ENCODE data around the gene SEPTIN1. TPM values are rescaled to one million over a fixed set of nuclear protein-coding genes. Genes with fewer than 3 reads are reported as not detected.

Gene SEPTIN1
- total and polyA plus RNA-seq, 12 donors, result 0.11 to 19.8 (median 2.8) TPM; not detected in 1

DNA sequence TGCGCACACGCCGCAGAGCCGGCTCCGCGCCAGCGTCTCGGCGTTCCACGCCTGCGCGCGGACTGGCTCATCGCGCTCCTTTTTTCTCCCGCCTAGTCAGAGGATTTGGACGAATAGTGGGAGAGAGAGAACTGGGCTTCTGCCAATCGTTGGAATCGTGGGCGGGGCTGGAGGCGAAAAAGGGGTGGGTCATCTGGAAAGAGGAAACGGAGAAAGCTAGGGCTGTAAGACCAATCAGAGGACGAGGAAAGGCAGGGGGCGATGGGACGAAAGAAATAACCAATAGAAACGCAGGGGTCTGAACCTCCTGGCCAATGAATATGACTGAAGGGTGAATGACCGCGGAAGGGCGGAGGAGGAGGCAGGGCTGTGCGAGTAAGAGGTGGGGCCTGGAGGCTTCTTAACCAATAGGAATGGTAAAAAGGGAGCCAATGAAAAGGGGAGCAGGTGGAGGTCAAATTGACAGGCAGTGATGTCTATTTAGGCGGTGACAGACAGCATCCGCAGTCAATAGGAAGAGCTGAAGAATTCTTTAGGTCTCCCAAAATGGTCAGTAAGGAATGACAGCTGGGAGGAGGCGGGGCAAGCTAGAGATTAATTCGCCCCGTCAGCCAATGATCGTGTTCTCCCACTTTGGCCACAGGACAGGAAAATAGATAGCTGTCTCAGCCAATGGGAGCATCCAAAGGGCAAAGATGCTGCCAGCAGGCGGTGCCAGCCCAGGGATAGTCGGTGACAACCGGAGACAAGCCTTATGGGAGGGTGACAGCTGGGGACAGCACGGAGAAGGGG, 11.7 kb downstream of the SEPTIN1 start, which contains the start of gene TBC1D10B:
TSS of gene TBC1D10B (minus strand) at position 39 of the 792 bp plus-strand sequence. CDS start 311 bp downstream, outside the sequence.
- intact Hi-C loops (cut with DNase I), result no loop called here

DNA sequence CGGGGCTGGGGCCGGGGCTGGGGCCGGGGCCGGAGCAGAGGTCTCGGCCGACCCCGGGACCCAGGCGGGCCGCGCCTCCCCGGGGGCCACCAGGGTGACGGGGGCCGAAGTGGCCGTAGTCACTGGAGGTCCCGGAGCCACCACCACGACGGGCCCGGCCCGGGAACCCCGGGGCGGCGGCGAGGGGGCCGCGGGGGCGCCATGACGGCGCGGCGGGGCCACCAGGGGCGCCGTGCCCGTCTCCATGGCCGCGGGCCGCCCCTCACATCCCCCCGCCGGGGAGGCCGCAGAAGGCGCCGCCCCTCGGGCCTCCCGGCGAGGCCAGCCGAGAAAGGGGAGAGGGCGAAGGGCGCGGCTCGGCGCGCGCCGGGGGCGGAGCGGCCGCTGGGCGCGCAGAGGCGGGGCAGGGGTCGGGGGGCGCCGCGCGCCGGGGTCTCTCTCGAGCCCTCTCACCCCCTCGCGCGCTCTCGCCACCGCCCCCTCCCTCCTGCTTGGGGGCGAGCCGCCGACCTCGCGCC, 12.4 kb downstream of the SEPTIN1 start:
- intact Hi-C loops (cut with DNase I), result no loop called here
- no peaks in the 10 kb centered on the region for H3K27me3 ChIP-seq
- no peak for DNase-seq
- H3K4me3 ChIP-seq, result peak overlapping the region in 3 of 4 donors; percentile 38 to 98 (median 86)
- TF ChIP-seq, protein P1, sequence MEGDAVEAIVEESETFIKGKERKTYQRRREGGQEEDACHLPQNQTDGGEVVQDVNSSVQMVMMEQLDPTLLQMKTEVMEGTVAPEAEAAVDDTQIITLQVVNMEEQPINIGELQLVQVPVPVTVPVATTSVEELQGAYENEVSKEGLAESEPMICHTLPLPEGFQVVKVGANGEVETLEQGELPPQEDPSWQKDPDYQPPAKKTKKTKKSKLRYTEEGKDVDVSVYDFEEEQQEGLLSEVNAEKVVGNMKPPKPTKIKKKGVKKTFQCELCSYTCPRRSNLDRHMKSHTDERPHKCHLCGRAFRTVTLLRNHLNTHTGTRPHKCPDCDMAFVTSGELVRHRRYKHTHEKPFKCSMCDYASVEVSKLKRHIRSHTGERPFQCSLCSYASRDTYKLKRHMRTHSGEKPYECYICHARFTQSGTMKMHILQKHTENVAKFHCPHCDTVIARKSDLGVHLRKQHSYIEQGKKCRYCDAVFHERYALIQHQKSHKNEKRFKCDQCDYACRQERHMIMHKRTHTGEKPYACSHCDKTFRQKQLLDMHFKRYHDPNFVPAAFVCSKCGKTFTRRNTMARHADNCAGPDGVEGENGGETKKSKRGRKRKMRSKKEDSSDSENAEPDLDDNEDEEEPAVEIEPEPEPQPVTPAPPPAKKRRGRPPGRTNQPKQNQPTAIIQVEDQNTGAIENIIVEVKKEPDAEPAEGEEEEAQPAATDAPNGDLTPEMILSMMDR (IDR thresholded peaks at IDR 0.05), result peak in 1 of 6 experiments; percentile 17
- TF ChIP-seq POLR2A (IDR thresholded peaks at IDR 0.05), result no peak
- H3K4me1 ChIP-seq (replicated peaks in 1 of 2), result peaks cover 23 to 39% of the 10 kb centered on the region in 2 donors
- WGBS, 4 donors, result 0 to 1% (median 0%) methylated on average over 6 to 76 of the region's 76 CpGs; no CpG with 5 or more reads in 1 of the 4 donors
- H3K27ac ChIP-seq, result peak overlapping the region in 4 of 5 donors; percentile 44 to 98 (median 74)
- no peaks in the 10 kb centered on the region for H3K9me3 ChIP-seq (replicated peaks in 1 of 3)
- peaks cover 0 to 15% of the 10 kb centered on the region in 2 donors for H3K36me3 ChIP-seq (replicated peaks in 1 of 2)

More for the DNA sequence above, 11.7 kb downstream of the SEPTIN1 start, which contains the start of gene TBC1D10B:
- peak within 1 kb of the TSS; percentile 7 to 98 (median 67) for H3K27ac ChIP-seq
- peaks cover 0 to 9% of the 10 kb centered on the region in 2 donors for H3K36me3 ChIP-seq (replicated peaks in 1 of 2)
- WGBS, 4 donors, result 0 to 2% (median 0%) methylated on average over 20 to 40 of the region's 40 CpGs
- peak; percentile 99 to 100 (median 99) for DNase-seq
- peaks cover 23 to 38% of the 10 kb centered on the region in 2 donors for H3K4me1 ChIP-seq (replicated peaks in 1 of 2)
- peak; percentile 49 to 74 for TF ChIP-seq POLR2A (IDR thresholded peaks at IDR 0.05)
- TF ChIP-seq, protein P1 (IDR thresholded peaks at IDR 0.05), result peak in 4 of 6 experiments; percentile 20 to 40 (median 30)
- H3K27me3 ChIP-seq, result no peaks in the 10 kb centered on the region
- H3K9me3 ChIP-seq (replicated peaks in 1 of 3), result no peaks in the 10 kb centered on the region
- H3K4me3 ChIP-seq, result peak within 1 kb of the TSS; percentile 38 to 98 (median 76)

DNA sequence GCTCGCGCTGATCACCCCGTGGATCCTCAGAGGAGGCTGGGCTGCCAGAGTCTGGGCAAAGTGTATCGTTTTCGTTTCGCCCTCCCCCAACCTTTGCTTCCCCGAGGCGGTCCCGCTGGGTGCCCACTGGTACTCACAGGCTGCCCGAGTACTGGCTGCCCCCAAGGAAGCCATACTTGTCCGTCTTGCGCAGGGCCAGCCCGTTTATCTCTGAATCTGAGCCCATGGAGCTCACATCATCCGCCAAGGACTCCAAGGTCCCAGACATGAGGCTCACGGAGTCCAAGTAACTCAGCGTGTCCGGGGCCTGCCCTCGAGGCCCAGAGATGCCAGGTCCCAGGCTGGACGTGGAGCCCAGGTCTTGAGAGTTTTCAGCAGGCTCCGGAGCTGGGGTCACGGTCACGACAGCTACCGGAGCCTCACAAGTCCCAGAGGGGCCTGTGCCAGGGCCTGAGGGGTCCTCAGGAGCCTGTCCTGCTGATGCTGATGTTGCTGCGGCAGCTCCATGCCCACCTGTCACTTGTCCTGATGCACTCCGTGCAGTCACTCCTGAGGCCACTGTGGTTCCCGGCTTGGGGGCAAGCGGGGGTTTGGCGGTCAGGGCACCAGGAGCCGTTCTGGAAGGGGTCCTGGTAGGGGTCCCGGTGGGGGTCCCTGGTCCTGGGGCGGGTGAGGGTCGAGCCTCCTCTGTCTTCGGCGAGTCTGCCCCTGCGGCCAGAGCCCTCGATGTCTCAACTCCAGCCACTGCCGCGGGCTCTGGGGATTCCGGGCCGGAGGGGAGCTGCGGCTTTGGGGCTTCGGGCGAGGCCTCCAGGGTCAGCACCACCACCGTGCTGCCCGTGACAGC, 13.0 kb downstream of the SEPTIN1 start:
- Histone ChIP-seq H3K9me3 (replicated peaks in 1 of 3) (no peaks in the 10 kb centered on the region), H3K36me3 (replicated peaks in 1 of 2) (peaks cover 0 to 22% of the 10 kb centered on the region in 2 donors), H3K4me1 (replicated peaks in 1 of 2) (peaks cover 23 to 39% of the 10 kb centered on the region in 2 donors), H3K27ac (peak overlapping the region; percentile 7 to 98 (median 67)), H3K27me3 (no peaks in the 10 kb centered on the region), H3K4me3 (peak overlapping the region; percentile 38 to 98 (median 76))
- 0 to 1% (median 0%) methylated on average over 10 to 45 of the region's 45 CpGs for WGBS, 4 donors
- TF ChIP-seq POLR2A (IDR thresholded peaks at IDR 0.05), result peak in 1 of 2 donors; percentile 39
- TF ChIP-seq, protein P1 (IDR thresholded peaks at IDR 0.05), result no peak
- intact Hi-C loops (cut with DNase I), result no loop called here
- peak; percentile 51 to 76 (median 63) for DNase-seq
